Ascending aorta (tissue), 2 donors: ENCODE measurements around the gene CCP110. TPM values are rescaled to one million over a fixed set of nuclear protein-coding genes. Genes with fewer than 3 reads are reported as not detected.
A peak's percentile ranks its signal among the peaks of the same experiment; 100 is the strongest.

Experiments used
- DNase-seq, 2 donors: peaks; one replicate each; pipeline ENCODE4 v3.0.0-alpha.2; 2019; ENCODE audit warnings: low spot score in 2 of 2
- H3K27ac ChIP-seq, 2 donors: fragments of 200-600 bp; sonication (generic); one replicate each; pipeline ENCODE4 v1.5.1; 2016 to 2017; ENCODE audit warnings: mild to moderate bottlenecking in 1 of 2
- H3K27me3 ChIP-seq: fragments of 200-600 bp; sonication (generic); one replicate; pipeline ENCODE4 v1.5.1; 2017
- H3K36me3 ChIP-seq, 2 donors: fragments of 200-600 bp; sonication (generic); one replicate each; pipeline ENCODE4 v1.5.1; 2016
- H3K4me1 ChIP-seq, 2 donors: fragments of 200-600 bp; sonication (generic); one replicate each; pipeline ENCODE4 v1.5.1; 2016 to 2017; ENCODE audit warnings: mild to moderate bottlenecking in 1 of 2
- H3K4me3 ChIP-seq, 2 donors: fragments of 200-600 bp; sonication (generic); one replicate each; pipeline ENCODE4 v1.5.1; 2016 to 2017; ENCODE audit warnings: mild to moderate bottlenecking in 1 of 2
- H3K9me3 ChIP-seq, 2 donors: fragments of 200-600 bp; sonication (generic); one replicate each; pipeline ENCODE4 v1.5.1; 2016
- intact Hi-C: fragments of 100-400 bp; cut with DNase I; formaldehyde crosslinking; loops from one replicate; pipeline ENCODE4 v1.15.1; 2023
- total RNA-seq: library from RNA; depleted of rRNA; stranded (reverse); fragments of >200 nt; gene quantifications from one replicate; pipeline ENCODE4 v1.1.0, GENCODE V29; 2016
- TF ChIP-seq, protein P1 (sequence below), 3 experiments: fragments of 200-600 bp in 2 of 3; fragments of 450-650 bp in 1 of 3; sonication (generic) in 2 of 3; IDR thresholded peaks; one replicate each; pipeline ENCODE4 v1.5.1; 2016 to 2019; ENCODE audit warnings: antibody characterized with exemption in 3 of 3, mild to moderate bottlenecking in 1 of 3, moderate library complexity in 1 of 3

The CCP110 gene
- total RNA-seq, 1 donor from 2014 or later = 6.1 TPM

GRCh38 chr16:19520861-19521331 lies 2.8 kb upstream of the CCP110 start:
- Histone ChIP-seq H3K4me3 (peak overlapping the region; percentile 82 to 89), H3K27me3 (no peaks in the 10 kb centered on the region), H3K4me1 (peaks cover 6 to 31% of the 10 kb centered on the region in 2 donors), H3K27ac (peak overlapping the region; percentile 85 to 91), H3K9me3 (no peaks in the 10 kb centered on the region), H3K36me3 (peaks cover 7 to 10% of the 10 kb centered on the region in 2 donors)
- no peak for DNase-seq
- intact Hi-C loops = loop anchor here (5.0 kb wide), 1 partner anchor 434 kb away; no protein-coding TSS in a partner anchor
- TF ChIP-seq, protein P1, sequence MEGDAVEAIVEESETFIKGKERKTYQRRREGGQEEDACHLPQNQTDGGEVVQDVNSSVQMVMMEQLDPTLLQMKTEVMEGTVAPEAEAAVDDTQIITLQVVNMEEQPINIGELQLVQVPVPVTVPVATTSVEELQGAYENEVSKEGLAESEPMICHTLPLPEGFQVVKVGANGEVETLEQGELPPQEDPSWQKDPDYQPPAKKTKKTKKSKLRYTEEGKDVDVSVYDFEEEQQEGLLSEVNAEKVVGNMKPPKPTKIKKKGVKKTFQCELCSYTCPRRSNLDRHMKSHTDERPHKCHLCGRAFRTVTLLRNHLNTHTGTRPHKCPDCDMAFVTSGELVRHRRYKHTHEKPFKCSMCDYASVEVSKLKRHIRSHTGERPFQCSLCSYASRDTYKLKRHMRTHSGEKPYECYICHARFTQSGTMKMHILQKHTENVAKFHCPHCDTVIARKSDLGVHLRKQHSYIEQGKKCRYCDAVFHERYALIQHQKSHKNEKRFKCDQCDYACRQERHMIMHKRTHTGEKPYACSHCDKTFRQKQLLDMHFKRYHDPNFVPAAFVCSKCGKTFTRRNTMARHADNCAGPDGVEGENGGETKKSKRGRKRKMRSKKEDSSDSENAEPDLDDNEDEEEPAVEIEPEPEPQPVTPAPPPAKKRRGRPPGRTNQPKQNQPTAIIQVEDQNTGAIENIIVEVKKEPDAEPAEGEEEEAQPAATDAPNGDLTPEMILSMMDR (IDR thresholded peaks at IDR 0.05) = no peak

- Histone ChIP-seq H3K27me3 (no peaks in the 10 kb centered on the region), H3K27ac (peak within 1 kb of the TSS; percentile 85 to 91), H3K9me3 (no peaks in the 10 kb centered on the region), H3K4me3 (peak within 1 kb of the TSS; percentile 82 to 89), H3K36me3 (peaks cover 1 to 2% of the 10 kb centered on the region in 2 donors), H3K4me1 (peaks cover 6 to 31% of the 10 kb centered on the region in 2 donors)
- TF ChIP-seq, protein P1 (IDR thresholded peaks at IDR 0.05) = peak; percentile 17 to 55 (median 50)
- intact Hi-C loops = loop anchor here (1.0 to 5.0 kb wide), 6 partner anchors 34 to 721 kb away; partner anchors contain the start of genes ARL6IP1, COQ7 and VPS35L
- peak; percentile 82 to 97 for DNase-seq
Observed at GRCh38 chr16:19521471-19522396, 2.0 kb upstream of the CCP110 start, which contains the start of gene GDE1. Gene GDE1, minus strand, starts transcription at chr16:19522098. Its CDS starts 134 bp downstream, at chr16:19521964.

DNA sequence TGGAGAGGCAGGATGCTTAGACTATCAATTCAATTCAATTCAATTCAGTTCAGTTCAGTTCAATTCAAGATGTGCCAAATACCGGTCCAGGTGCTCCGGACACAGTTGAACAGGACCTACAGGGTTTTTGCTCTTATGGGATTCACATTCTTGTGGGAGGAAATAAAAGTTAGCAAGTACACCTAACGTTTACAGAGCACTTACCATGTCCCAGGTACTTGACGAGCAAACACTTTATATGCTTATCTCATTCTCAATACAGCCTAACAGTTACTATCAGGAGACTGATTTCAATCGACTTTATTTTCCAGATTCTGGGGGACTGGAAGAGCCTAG lies 1.4 kb upstream of the CCP110 start:
- no peaks in the 10 kb centered on the region for H3K27me3 ChIP-seq
- H3K9me3 ChIP-seq = no peaks in the 10 kb centered on the region
- H3K4me1 ChIP-seq = peaks cover 6 to 31% of the 10 kb centered on the region in 2 donors
- intact Hi-C loops = loop anchor here (1.0 to 5.0 kb wide), 6 partner anchors 33 to 722 kb away; partner anchors contain the start of genes ARL6IP1, COQ7 and VPS35L
- DNase-seq = no peak
- TF ChIP-seq, protein P1 (IDR thresholded peaks at IDR 0.05) = no peak
- H3K36me3 ChIP-seq = no peaks in the 10 kb centered on the region
- peak overlapping the region; percentile 82 to 89 for H3K4me3 ChIP-seq
- H3K27ac ChIP-seq = peak overlapping the region; percentile 85 to 91

DNA sequence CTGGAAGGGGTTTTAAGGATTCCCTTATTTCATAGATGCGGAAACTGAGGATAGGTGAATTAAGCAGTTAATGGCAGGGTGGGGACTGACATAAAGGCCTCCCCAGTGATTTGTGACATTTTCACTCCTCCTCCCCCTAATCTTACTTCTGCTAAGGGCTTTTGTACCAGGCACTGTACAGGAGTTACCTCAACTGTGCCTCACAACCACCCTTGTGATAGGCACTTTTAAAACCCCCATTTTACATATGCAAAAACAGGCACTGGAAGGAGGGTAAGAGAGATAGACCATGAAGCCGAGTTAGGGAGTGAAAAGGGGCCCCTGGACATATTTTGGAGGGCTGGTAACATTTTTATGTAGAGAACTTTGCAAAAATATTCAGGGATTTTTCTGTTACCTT lies 982 bp upstream of the CCP110 start:
- no peaks in the 10 kb centered on the region for H3K36me3 ChIP-seq
- H3K27ac ChIP-seq = peak overlapping the region in 1 of 2 donors; percentile 91
- no peak overlapping the region for H3K4me3 ChIP-seq
- intact Hi-C loops = loop anchor here (1.0 to 5.0 kb wide), 6 partner anchors 33 to 722 kb away; partner anchors contain the start of genes ARL6IP1, COQ7 and VPS35L
- no peaks in the 10 kb centered on the region for H3K9me3 ChIP-seq
- peaks cover 6 to 31% of the 10 kb centered on the region in 2 donors for H3K4me1 ChIP-seq
- TF ChIP-seq, protein P1 (IDR thresholded peaks at IDR 0.05) = no peak
- no peaks in the 10 kb centered on the region for H3K27me3 ChIP-seq
- DNase-seq = no peak

DNA sequence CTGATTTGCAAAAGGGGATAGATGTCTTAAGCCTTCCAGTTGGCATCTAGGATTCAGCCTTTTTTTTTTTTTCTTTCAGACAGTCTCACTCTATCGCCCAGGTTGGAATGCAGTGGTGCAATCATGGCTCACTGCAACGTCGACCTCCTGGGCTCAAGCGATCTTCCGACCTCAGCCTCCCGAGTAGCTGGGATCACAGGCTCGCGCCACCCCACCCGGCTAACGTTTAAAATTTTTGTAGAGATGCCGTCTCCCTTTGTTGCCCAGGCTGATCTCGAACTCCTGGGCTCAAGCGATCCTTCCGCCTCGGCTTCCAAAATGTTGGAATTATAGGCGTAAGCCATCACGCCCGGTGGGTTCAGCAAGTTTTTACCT lies 571 bp upstream of the CCP110 start:
- Histone ChIP-seq H3K27me3 (no peaks in the 10 kb centered on the region), H3K4me3 (peak overlapping the region in 1 of 2 donors; percentile 100), H3K36me3 (peaks cover 0 to 3% of the 10 kb centered on the region in 2 donors), H3K9me3 (no peaks in the 10 kb centered on the region), H3K27ac (no peak overlapping the region), H3K4me1 (peaks cover 6 to 31% of the 10 kb centered on the region in 2 donors)
- no peak for DNase-seq
- TF ChIP-seq, protein P1 (IDR thresholded peaks at IDR 0.05) = no peak
- intact Hi-C loops = loop anchor here (2.0 to 5.0 kb wide), 5 partner anchors 194 to 722 kb away; partner anchors contain the start of genes ARL6IP1 and COQ7
